ENCODE measurements around the gene PHKA2.

The PHKA2 gene

GRCh38 chrX:19005909-19006308, 22.0 kb upstream of the PHKA2 start:
- no peak for TF ChIP-seq CTCF (IDR thresholded peaks at IDR 0.05)
- Histone ChIP-seq H3K27me3 (ENCODE audit: control insufficient read depth, insufficient read depth, low read length) (no peaks in the 10 kb centered on the region), H3K27ac (no peak overlapping the region), H3K36me3 (ENCODE audit: control insufficient read depth, insufficient read depth, low read length) (no peaks in the 10 kb centered on the region), H3K4me1 (no peaks in the 10 kb centered on the region), H3K9me3 (ENCODE audit: control insufficient read depth, low read length) (no peaks in the 10 kb centered on the region), H3K9ac (no peak overlapping the region), H2AFZ (no peak overlapping the region), H3K4me3 (ENCODE audit: low read depth, low read length) (no peak overlapping the region), H3K4me2 (ENCODE audit: low read length) (no peak overlapping the region), H3K79me2 (no peaks in the 10 kb centered on the region)

GRCh38 chrX:19003756-19004155, 19.8 kb upstream of the PHKA2 start:
- H3K79me2 ChIP-seq = no peaks in the 10 kb centered on the region
- H3K27me3 ChIP-seq (ENCODE audit: control insufficient read depth, insufficient read depth, low read length) = no peaks in the 10 kb centered on the region
- no peaks in the 10 kb centered on the region for H3K36me3 ChIP-seq (ENCODE audit: control insufficient read depth, insufficient read depth, low read length)

GRCh38 chrX:18998653-18999052, 14.7 kb upstream of the PHKA2 start:
- H2AFZ ChIP-seq = no peak overlapping the region
- no peak for TF ChIP-seq CTCF (IDR thresholded peaks at IDR 0.05)
- H3K9me3 ChIP-seq (ENCODE audit: control insufficient read depth, low read length) = no peaks in the 10 kb centered on the region
- H3K27ac ChIP-seq = no peak overlapping the region
- H3K36me3 ChIP-seq (ENCODE audit: control insufficient read depth, insufficient read depth, low read length) = no peaks in the 10 kb centered on the region
- H3K9ac ChIP-seq = no peak overlapping the region
- H3K4me1 ChIP-seq = no peaks in the 10 kb centered on the region
- no peaks in the 10 kb centered on the region for H3K79me2 ChIP-seq
- no peak overlapping the region for H3K4me2 ChIP-seq (ENCODE audit: low read length)
- H3K27me3 ChIP-seq (ENCODE audit: control insufficient read depth, insufficient read depth, low read length) = no peaks in the 10 kb centered on the region
- no peak overlapping the region for H3K4me3 ChIP-seq (ENCODE audit: low read depth, low read length)

More at GRCh38 chrX:19003756-19004155, 19.8 kb upstream of the PHKA2 start:
- H3K4me3 ChIP-seq (ENCODE audit: low read depth, low read length) = no peak overlapping the region
- no peak overlapping the region for H3K9ac ChIP-seq
- H3K9me3 ChIP-seq (ENCODE audit: control insufficient read depth, low read length) = no peaks in the 10 kb centered on the region
- no peak overlapping the region for H3K4me2 ChIP-seq (ENCODE audit: low read length)
- TF ChIP-seq CTCF (IDR thresholded peaks at IDR 0.05) = no peak
- no peaks in the 10 kb centered on the region for H3K4me1 ChIP-seq
- H3K27ac ChIP-seq = no peak overlapping the region
- no peak overlapping the region for H2AFZ ChIP-seq

DNA sequence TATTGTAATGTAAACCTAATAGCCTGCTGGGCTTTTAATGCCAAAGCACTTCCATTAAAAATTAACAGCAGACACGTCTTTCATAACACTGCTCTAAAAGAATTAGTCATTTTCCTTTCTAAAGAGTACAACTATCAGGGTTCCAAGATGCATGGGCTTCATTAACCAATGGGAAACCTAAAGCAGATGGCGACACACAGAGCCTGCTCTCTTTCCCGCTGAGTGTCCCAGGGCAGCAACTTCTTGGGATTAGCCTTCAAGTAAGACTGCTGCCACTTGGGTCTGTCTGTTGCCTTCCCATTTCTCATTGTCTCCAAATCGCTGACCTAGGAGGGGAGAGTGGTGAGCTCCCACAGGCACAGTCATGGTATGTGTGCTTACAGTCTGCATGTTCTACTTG, 14.0 kb upstream of the PHKA2 start:
- Histone ChIP-seq H3K9ac (no peak overlapping the region), H3K4me2 (ENCODE audit: low read length) (no peak overlapping the region), H3K27ac (no peak overlapping the region), H3K4me3 (ENCODE audit: low read depth, low read length) (no peak overlapping the region), H3K9me3 (ENCODE audit: control insufficient read depth, low read length) (no peaks in the 10 kb centered on the region), H3K79me2 (no peaks in the 10 kb centered on the region), H3K36me3 (ENCODE audit: control insufficient read depth, insufficient read depth, low read length) (no peaks in the 10 kb centered on the region), H3K4me1 (no peaks in the 10 kb centered on the region), H2AFZ (no peak overlapping the region), H3K27me3 (ENCODE audit: control insufficient read depth, insufficient read depth, low read length) (no peaks in the 10 kb centered on the region)
- TF ChIP-seq CTCF (IDR thresholded peaks at IDR 0.05) = no peak

- no peaks in the 10 kb centered on the region for H3K27me3 ChIP-seq (ENCODE audit: control insufficient read depth, insufficient read depth, low read length)
- no peak overlapping the region for H3K27ac ChIP-seq
- H3K4me1 ChIP-seq = no peaks in the 10 kb centered on the region
- no peaks in the 10 kb centered on the region for H3K79me2 ChIP-seq
- no peak for TF ChIP-seq CTCF (IDR thresholded peaks at IDR 0.05)
- no peaks in the 10 kb centered on the region for H3K9me3 ChIP-seq (ENCODE audit: control insufficient read depth, low read length)
- H3K9ac ChIP-seq = no peak overlapping the region
- no peak overlapping the region for H3K4me3 ChIP-seq (ENCODE audit: low read depth, low read length)
- no peaks in the 10 kb centered on the region for H3K36me3 ChIP-seq (ENCODE audit: control insufficient read depth, insufficient read depth, low read length)
- no peak overlapping the region for H3K4me2 ChIP-seq (ENCODE audit: low read length)
- no peak overlapping the region for H2AFZ ChIP-seq
Observed at GRCh38 chrX:18996536-18996935, 12.6 kb upstream of the PHKA2 start.
